Measurements from ENCODE around the gene PSMB2. TPM values are rescaled to one million over a fixed set of nuclear protein-coding genes. Genes with fewer than 3 reads are reported as not detected.

Gene PSMB2
- total RNA-seq, 1 donor from 2014 or later, result 39.9 TPM

- Histone ChIP-seq H3K4me3 (no peak overlapping the region), H3K27ac (replicated peaks) (no peak overlapping the region), H3K36me3 (peaks cover 33% of the 10 kb centered on the region), H3K27me3 (ENCODE audit: low read depth) (peaks cover 2% of the 10 kb centered on the region), H3K4me1 (peaks cover 30% of the 10 kb centered on the region), H3K9me3 (replicated peaks) (no peaks in the 10 kb centered on the region)
- TF ChIP-seq CTCF (IDR thresholded peaks at IDR 0.05; ENCODE audit: borderline replicate concordance), result peak; percentile 14
- intact Hi-C loops (cut with micrococcal nuclease), result loop anchor here (5.0 kb wide), 2 partner anchors 113 to 162 kb away; no protein-coding TSS in a partner anchor
- no peak for DNase-seq
These were observed 76.2 kb downstream of the PSMB2 start for GRCh38 chr1:35564884-35565741.

GRCh38 chr1:35564037-35564883, 77.1 kb downstream of the PSMB2 start:
- H3K36me3 ChIP-seq, result peaks cover 33% of the 10 kb centered on the region
- DNase-seq, result peak; percentile 67
- H3K4me3 ChIP-seq, result no peak overlapping the region
- intact Hi-C loops (cut with micrococcal nuclease), result loop anchor here (5.0 kb wide), 1 partner anchor 112 kb away; no protein-coding TSS in a partner anchor
- TF ChIP-seq CTCF (IDR thresholded peaks at IDR 0.05; ENCODE audit: borderline replicate concordance), result peak; percentile 80
- no peaks in the 10 kb centered on the region for H3K9me3 ChIP-seq (replicated peaks)
- H3K27me3 ChIP-seq (ENCODE audit: low read depth), result no peaks in the 10 kb centered on the region
- no peak overlapping the region for H3K27ac ChIP-seq (replicated peaks)
- H3K4me1 ChIP-seq, result peaks cover 37% of the 10 kb centered on the region

GRCh38 chr1:35563166-35563565, 78.2 kb downstream of the PSMB2 start:
- no peak overlapping the region for H3K27ac ChIP-seq (replicated peaks)
- no peak overlapping the region for H3K4me3 ChIP-seq
- no peaks in the 10 kb centered on the region for H3K27me3 ChIP-seq (ENCODE audit: low read depth)
- peaks cover 33% of the 10 kb centered on the region for H3K36me3 ChIP-seq
- no peaks in the 10 kb centered on the region for H3K9me3 ChIP-seq (replicated peaks)
- intact Hi-C loops (cut with micrococcal nuclease), result loop anchor here (5.0 kb wide), 1 partner anchor 111 kb away; no protein-coding TSS in a partner anchor
- DNase-seq, result no peak
- no peak for TF ChIP-seq CTCF (IDR thresholded peaks at IDR 0.05; ENCODE audit: borderline replicate concordance)
- H3K4me1 ChIP-seq, result peaks cover 43% of the 10 kb centered on the region

GRCh38 chr1:35561972-35562680, 79.2 kb downstream of the PSMB2 start:
- intact Hi-C loops (cut with micrococcal nuclease), result loop anchor here (5.0 kb wide), 1 partner anchor 110 kb away; no protein-coding TSS in a partner anchor
- no peak for TF ChIP-seq CTCF (IDR thresholded peaks at IDR 0.05; ENCODE audit: borderline replicate concordance)
- Histone ChIP-seq H3K36me3 (peaks cover 33% of the 10 kb centered on the region), H3K27me3 (ENCODE audit: low read depth) (no peaks in the 10 kb centered on the region), H3K4me3 (no peak overlapping the region), H3K4me1 (peaks cover 52% of the 10 kb centered on the region), H3K27ac (replicated peaks) (no peak overlapping the region), H3K9me3 (replicated peaks) (no peaks in the 10 kb centered on the region)
- DNase-seq, result no peak

Measured in left ventricle myocardium inferior (tissue), 1 donor.